ENCODE data around the gene ATP2A1.
A peak's percentile ranks its signal among the peaks of the same experiment; 100 is the strongest.

ATP2A1 gene

GRCh38 chr16:28859326-28859725 is 19.0 kb upstream of the ATP2A1 start:
- Histone ChIP-seq H2AFZ (ENCODE audit: low read depth, low read length) (no peak overlapping the region), H3K79me2 (ENCODE audit: insufficient read depth, low read length) (peaks cover 27% of the 10 kb centered on the region), H4K20me1 (ENCODE audit: insufficient read depth, low read length) (no peaks in the 10 kb centered on the region), H3K4me3 (ENCODE audit: low read depth in 1 of 2, low read length in 2 of 2) (no peak overlapping the region), H3K36me3 (ENCODE audit: insufficient read depth, low read length) (0 out of 2 replicates have a peak, but pooled peaks cover 3% of the 10 kb centered on the region), H3K9me3 (ENCODE audit: insufficient read depth, low read length, severe bottlenecking) (no peaks in the 10 kb centered on the region), H3K27me3 (ENCODE audit: insufficient read depth, low read length, poor library complexity) (no peaks in the 10 kb centered on the region), H3K9ac (ENCODE audit: low read depth, low read length) (no peak overlapping the region), H3K4me2 (ENCODE audit: insufficient read depth, low read length) (no peak overlapping the region), H3K4me1 (ENCODE audit: insufficient read depth, low read length) (peaks cover 13% of the 10 kb centered on the region), H3K27ac (ENCODE audit: low read length) (no peak overlapping the region)
- DNase-seq (no peak), ATAC-seq (ENCODE audit: insufficient read depth, low read depth) (no peak)
- TF ChIP-seq CTCF (IDR thresholded peaks at IDR 0.05; ENCODE audit: borderline replicate concordance, extremely low read depth, low read length, poor library complexity, severe bottlenecking) (no peak), EZH2 (IDR thresholded peaks at IDR 0.05; ENCODE audit: borderline replicate concordance, low read depth, low read length, severe bottlenecking) (no peak)

- DNase-seq (no peak), ATAC-seq (ENCODE audit: insufficient read depth, low read depth) (no peak; the same call in 2 of the 3 replicates)
- Histone ChIP-seq H3K4me3 (ENCODE audit: low read depth in 1 of 2, low read length in 2 of 2) (peak overlapping the region; percentile 58 to 80; a peak in 3 of 4 replicates), H3K27me3 (ENCODE audit: insufficient read depth, low read length, poor library complexity) (no peaks in the 10 kb centered on the region), H3K27ac (ENCODE audit: low read length) (peak overlapping the region; percentile 70), H3K9me3 (ENCODE audit: insufficient read depth, low read length, severe bottlenecking) (no peaks in the 10 kb centered on the region), H3K9ac (ENCODE audit: low read depth, low read length) (peak overlapping the region; percentile 79), H3K4me1 (ENCODE audit: insufficient read depth, low read length) (peaks cover 28% of the 10 kb centered on the region), H2AFZ (ENCODE audit: low read depth, low read length) (peak overlapping the region; percentile 94), H3K36me3 (ENCODE audit: insufficient read depth, low read length) (peaks cover 30% of the 10 kb centered on the region), H3K79me2 (ENCODE audit: insufficient read depth, low read length) (peaks cover 59% of the 10 kb centered on the region), H3K4me2 (ENCODE audit: insufficient read depth, low read length) (peak overlapping the region; percentile 98), H4K20me1 (ENCODE audit: insufficient read depth, low read length) (peaks cover 8% of the 10 kb centered on the region; the same call in 1 of the 2 replicates)
- TF ChIP-seq EZH2 (IDR thresholded peaks at IDR 0.05; ENCODE audit: borderline replicate concordance, low read depth, low read length, severe bottlenecking) (no peak), CTCF (IDR thresholded peaks at IDR 0.05; ENCODE audit: borderline replicate concordance, extremely low read depth, low read length, poor library complexity, severe bottlenecking) (no peak)
Measured at GRCh38 chr16:28863929-28864793, 14.1 kb upstream of the ATP2A1 start.

- H3K9ac ChIP-seq (ENCODE audit: low read depth, low read length) = peak overlapping the region; percentile 79
- no peaks in the 10 kb centered on the region for H3K27me3 ChIP-seq (ENCODE audit: insufficient read depth, low read length, poor library complexity)
- H3K4me3 ChIP-seq (ENCODE audit: low read depth in 1 of 2, low read length in 2 of 2) = peak overlapping the region; percentile 58 to 80; a peak in 3 of 4 replicates
- no peak for DNase-seq
- H3K4me1 ChIP-seq (ENCODE audit: insufficient read depth, low read length) = peaks cover 28% of the 10 kb centered on the region
- no peak for ATAC-seq (ENCODE audit: insufficient read depth, low read depth)
- 0 out of 2 replicates have a peak overlapping the region, but pooled peaks have one; percentile 6 for H3K27ac ChIP-seq (ENCODE audit: low read length)
- H4K20me1 ChIP-seq (ENCODE audit: insufficient read depth, low read length) = peaks cover 9% of the 10 kb centered on the region; the same call in 1 of the 2 replicates
- peaks cover 40% of the 10 kb centered on the region for H3K36me3 ChIP-seq (ENCODE audit: insufficient read depth, low read length)
- TF ChIP-seq EZH2 (IDR thresholded peaks at IDR 0.05; ENCODE audit: borderline replicate concordance, low read depth, low read length, severe bottlenecking) (no peak), CTCF (IDR thresholded peaks at IDR 0.05; ENCODE audit: borderline replicate concordance, extremely low read depth, low read length, poor library complexity, severe bottlenecking) (no peak)
- peaks cover 59% of the 10 kb centered on the region for H3K79me2 ChIP-seq (ENCODE audit: insufficient read depth, low read length)
- H3K4me2 ChIP-seq (ENCODE audit: insufficient read depth, low read length) = peak overlapping the region; percentile 98
- H3K9me3 ChIP-seq (ENCODE audit: insufficient read depth, low read length, severe bottlenecking) = no peaks in the 10 kb centered on the region
- H2AFZ ChIP-seq (ENCODE audit: low read depth, low read length) = no peak overlapping the region
Measured at GRCh38 chr16:28865001-28865688, 13.1 kb upstream of the ATP2A1 start.
